DOHH2 (cell line): ENCODE data around the gene GPR183.

Source experiments
- CTCF ChIP-seq: fragments of 200-600 bp; sonication (generic); IDR thresholded peaks from one replicate; pipeline ENCODE4 v1.5.1; 2014; ENCODE audit warnings: antibody characterized with exemption, mild to moderate bottlenecking, low read depth, low read length; ENCODE audit not compliant: poor library complexity, severe bottlenecking
- EZH2phosphoT487 ChIP-seq: fragments of 200-600 bp; sonication (generic); IDR thresholded peaks from 2 replicates; pipeline ENCODE4 v1.6.1; 2017; ENCODE audit warnings: borderline replicate concordance, mild to moderate bottlenecking, antibody characterized with exemption, low read length, moderate library complexity, mixed read lengths

GRCh38 chr13:99334221-99334620 is 27.0 kb upstream of the GPR183 start:
- TF ChIP-seq CTCF (no peak), EZH2phosphoT487 (no peak)
